OCI-LY3 (cell line): Measurements from ENCODE around the gene TTC29.

Source experiments
- H2AFZ ChIP-seq: fragments of 200-600, 300-600 bp; shearing (Covaris generic); 2 replicates; pipeline ENCODE4 v1.6.0; 2014; ENCODE audit warnings: antibody characterized with exemption, low read depth, low read length
- H3K27ac ChIP-seq: fragments of 200-600, 300-600 bp; sonication (generic); 2 replicates; pipeline ENCODE4 v1.5.1; 2014; ENCODE audit warnings: mild to moderate bottlenecking, low read length, moderate library complexity, mixed read lengths
- H3K27me3 ChIP-seq: fragments of 200-600, 300-600 bp; sonication (generic); 2 replicates; pipeline ENCODE4 v1.6.1; 2014; ENCODE audit warnings: low read depth, low read length, mixed read lengths
- H3K36me3 ChIP-seq: fragments of 200-600, 300-600 bp; sonication (generic); replicated peaks from 2 replicates; pipeline ENCODE3; 2014; ENCODE audit warnings: low read depth, low read length, mixed read lengths
- H3K4me1 ChIP-seq: fragments of 300-600, 200-600 bp; sonication (generic); 2 replicates; pipeline ENCODE4 v1.6.1; 2014; ENCODE audit warnings: low read length, mixed read lengths
- H3K4me2 ChIP-seq: fragments of 200-600, 300-600 bp; sonication (generic); 2 replicates; pipeline ENCODE4 v1.6.1; 2014; ENCODE audit warnings: low read length, mixed read lengths
- H3K4me3 ChIP-seq: fragments of 300-600, 200-600 bp; sonication (generic); 2 replicates; pipeline ENCODE4 v1.5.1; 2014; ENCODE audit warnings: antibody characterized with exemption, mild to moderate bottlenecking, low read length, moderate library complexity
- H3K79me2 ChIP-seq: fragments of 300-600, 200-600 bp; shearing (Covaris generic); 2 replicates; pipeline ENCODE4 v1.6.1; 2014; ENCODE audit warnings: mild to moderate bottlenecking, low read length, mixed read lengths
- H3K9ac ChIP-seq: fragments of 300-600, 200-600 bp; shearing (Covaris generic); 2 replicates; pipeline ENCODE4 v1.6.0; 2014; ENCODE audit warnings: mild to moderate bottlenecking, low read length, moderate library complexity
- H3K9me3 ChIP-seq: fragments of 200-600, 300-600 bp; shearing (Covaris generic); 2 replicates; pipeline ENCODE4 v1.6.1; 2014; ENCODE audit warnings: low read length, mixed read lengths; ENCODE audit not compliant: insufficient read depth
- H4K20me1 ChIP-seq: fragments of 200-600, 300-600 bp; sonication (generic); 2 replicates; pipeline ENCODE4 v1.6.1; 2016; ENCODE audit warnings: low read length, mixed read lengths; ENCODE audit not compliant: insufficient read depth
- EZH2phosphoT487 ChIP-seq: fragments of 200-600 bp; shearing (Covaris generic); IDR thresholded peaks from 2 replicates; pipeline ENCODE4 v1.6.1; 2018; ENCODE audit warnings: antibody characterized with exemption, mixed run types, low read depth
- TF ChIP-seq, protein P1 (sequence below): fragments of 200-600, 300-600 bp; sonication (generic); IDR thresholded peaks from 2 replicates; pipeline ENCODE4 v1.5.1; 2014; ENCODE audit warnings: antibody characterized with exemption, low read length, low read depth

Gene TTC29

DNA sequence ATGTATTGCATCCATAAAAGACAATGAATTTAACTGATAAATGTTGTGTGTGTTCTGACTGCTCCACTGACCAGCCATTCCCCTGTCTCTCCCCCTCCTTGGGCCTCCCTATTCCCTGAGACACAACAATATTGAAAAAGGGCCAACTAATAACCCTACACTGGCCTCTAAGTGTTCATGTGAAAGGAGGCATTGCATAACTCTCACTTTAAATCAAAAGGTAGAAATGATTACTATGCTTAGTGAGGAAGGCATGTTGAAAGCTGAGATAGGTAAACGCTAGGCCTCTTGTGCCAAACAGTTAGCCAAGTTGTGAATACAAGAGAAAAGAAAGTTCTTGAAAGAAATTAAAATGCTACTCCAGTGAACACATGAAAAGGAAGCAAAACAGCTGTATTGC, 154.2 kb downstream of the TTC29 start:
- H3K9me3 ChIP-seq: no peaks in the 10 kb centered on the region
- H3K79me2 ChIP-seq: no peaks in the 10 kb centered on the region
- H3K4me3 ChIP-seq: no peak overlapping the region
- TF ChIP-seq, protein P1, sequence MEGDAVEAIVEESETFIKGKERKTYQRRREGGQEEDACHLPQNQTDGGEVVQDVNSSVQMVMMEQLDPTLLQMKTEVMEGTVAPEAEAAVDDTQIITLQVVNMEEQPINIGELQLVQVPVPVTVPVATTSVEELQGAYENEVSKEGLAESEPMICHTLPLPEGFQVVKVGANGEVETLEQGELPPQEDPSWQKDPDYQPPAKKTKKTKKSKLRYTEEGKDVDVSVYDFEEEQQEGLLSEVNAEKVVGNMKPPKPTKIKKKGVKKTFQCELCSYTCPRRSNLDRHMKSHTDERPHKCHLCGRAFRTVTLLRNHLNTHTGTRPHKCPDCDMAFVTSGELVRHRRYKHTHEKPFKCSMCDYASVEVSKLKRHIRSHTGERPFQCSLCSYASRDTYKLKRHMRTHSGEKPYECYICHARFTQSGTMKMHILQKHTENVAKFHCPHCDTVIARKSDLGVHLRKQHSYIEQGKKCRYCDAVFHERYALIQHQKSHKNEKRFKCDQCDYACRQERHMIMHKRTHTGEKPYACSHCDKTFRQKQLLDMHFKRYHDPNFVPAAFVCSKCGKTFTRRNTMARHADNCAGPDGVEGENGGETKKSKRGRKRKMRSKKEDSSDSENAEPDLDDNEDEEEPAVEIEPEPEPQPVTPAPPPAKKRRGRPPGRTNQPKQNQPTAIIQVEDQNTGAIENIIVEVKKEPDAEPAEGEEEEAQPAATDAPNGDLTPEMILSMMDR: no peak
- TF ChIP-seq EZH2phosphoT487: no peak
- no peaks in the 10 kb centered on the region for H3K27me3 ChIP-seq
- no peak overlapping the region for H3K4me2 ChIP-seq
- no peaks in the 10 kb centered on the region for H3K4me1 ChIP-seq
- no peaks in the 10 kb centered on the region for H4K20me1 ChIP-seq
- no peak overlapping the region for H2AFZ ChIP-seq
- no peaks in the 10 kb centered on the region for H3K36me3 ChIP-seq
- no peak overlapping the region for H3K27ac ChIP-seq
- no peak overlapping the region for H3K9ac ChIP-seq

DNA sequence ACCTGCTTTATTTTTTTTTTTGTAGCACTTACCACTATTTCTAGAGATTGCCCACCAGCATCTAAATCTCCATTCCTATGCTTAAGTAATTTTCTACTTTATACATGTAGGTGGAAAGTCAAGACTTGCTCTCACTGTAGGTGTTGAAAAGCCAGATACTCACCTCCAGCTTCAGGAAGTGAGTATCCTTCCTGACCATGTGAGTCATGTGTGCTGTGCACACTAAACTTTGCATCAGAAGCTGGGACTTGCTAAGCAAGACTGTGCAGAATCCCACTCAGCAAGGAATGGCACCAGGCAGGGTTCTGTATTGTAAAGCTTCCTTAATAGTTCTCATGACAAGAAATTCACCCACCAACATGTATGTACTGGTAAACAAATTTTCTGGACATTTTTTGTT, 155.1 kb downstream of the TTC29 start:
- Histone ChIP-seq H3K79me2 (no peaks in the 10 kb centered on the region), H3K27ac (no peak overlapping the region), H3K4me2 (no peak overlapping the region), H3K9me3 (no peaks in the 10 kb centered on the region), H3K27me3 (no peaks in the 10 kb centered on the region), H3K9ac (no peak overlapping the region), H2AFZ (no peak overlapping the region), H3K36me3 (no peaks in the 10 kb centered on the region), H3K4me1 (no peaks in the 10 kb centered on the region), H4K20me1 (no peaks in the 10 kb centered on the region), H3K4me3 (no peak overlapping the region)
- TF ChIP-seq, protein P1: no peak
- no peak for TF ChIP-seq EZH2phosphoT487

DNA sequence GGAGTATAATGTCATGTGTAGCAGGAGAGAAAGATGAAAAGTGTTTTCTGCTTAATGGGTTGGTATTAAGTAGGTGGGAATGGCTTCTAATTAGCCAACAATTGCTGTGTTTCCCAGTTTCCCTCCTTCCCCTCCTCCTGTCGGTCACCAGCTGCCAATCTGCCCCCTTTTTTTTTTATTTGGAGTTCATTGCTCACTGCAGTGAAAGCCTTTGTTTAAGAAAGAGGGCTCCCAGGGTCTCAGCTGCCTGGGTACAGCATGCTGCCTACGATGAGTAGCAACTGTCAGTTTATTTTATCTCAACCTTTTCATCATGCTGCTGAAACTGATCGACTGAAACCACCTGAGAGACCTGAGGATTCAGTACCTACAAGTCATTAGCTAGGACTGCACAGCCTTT, 157.9 kb downstream of the TTC29 start:
- Histone ChIP-seq H3K36me3 (no peaks in the 10 kb centered on the region), H3K4me2 (no peak overlapping the region), H3K4me1 (no peaks in the 10 kb centered on the region), H3K9me3 (no peaks in the 10 kb centered on the region), H3K27ac (no peak overlapping the region), H4K20me1 (no peaks in the 10 kb centered on the region), H2AFZ (no peak overlapping the region), H3K27me3 (no peaks in the 10 kb centered on the region), H3K79me2 (no peaks in the 10 kb centered on the region), H3K9ac (no peak overlapping the region), H3K4me3 (no peak overlapping the region)
- TF ChIP-seq, protein P1: no peak
- no peak for TF ChIP-seq EZH2phosphoT487

DNA sequence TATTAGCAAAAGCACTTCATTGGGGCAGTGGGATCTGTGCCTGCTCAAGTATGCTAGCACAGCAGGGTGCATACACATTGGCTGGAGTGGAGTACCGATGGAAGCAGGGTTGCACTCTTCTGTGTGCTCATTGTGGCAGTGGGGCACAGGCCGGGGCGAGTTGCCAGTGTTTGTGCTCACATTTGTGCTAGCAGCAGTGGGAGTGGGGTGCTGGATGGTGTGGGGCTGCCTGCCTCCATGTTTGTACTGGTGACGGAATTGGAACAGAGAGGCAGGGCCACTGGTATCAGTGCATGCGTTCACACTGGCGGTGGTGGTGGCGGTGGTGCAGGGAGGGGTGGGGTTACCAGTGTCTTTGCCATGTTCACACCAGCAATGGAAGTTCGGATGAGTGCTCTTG, 169.0 kb downstream of the TTC29 start:
- Histone ChIP-seq H3K4me1 (no peaks in the 10 kb centered on the region), H3K9ac (no peak overlapping the region), H2AFZ (no peak overlapping the region), H3K9me3 (no peaks in the 10 kb centered on the region), H3K36me3 (no peaks in the 10 kb centered on the region), H3K4me2 (no peak overlapping the region), H3K27me3 (no peaks in the 10 kb centered on the region), H4K20me1 (no peaks in the 10 kb centered on the region), H3K27ac (no peak overlapping the region), H3K4me3 (no peak overlapping the region), H3K79me2 (no peaks in the 10 kb centered on the region)
- TF ChIP-seq, protein P1: no peak
- no peak for TF ChIP-seq EZH2phosphoT487
